Measurements from ENCODE around the gene ABCD3.

- TF ChIP-seq ZNF282 (IDR thresholded peaks at IDR 0.05; ENCODE audit: partially characterized antibody) (no peak), GTF2F1 (IDR thresholded peaks at IDR 0.05; ENCODE audit: low read length) (no peak), CTCF (CRISPR knock-in tag; IDR thresholded peaks at IDR 0.05) (no peak), HMGXB4 (CRISPR knock-in tag; IDR thresholded peaks at IDR 0.05; ENCODE audit: borderline replicate concordance in 1 of 2, low read depth in 1 of 2) (no peak), REST (IDR thresholded peaks at IDR 0.05; ENCODE audit: borderline replicate concordance in 1 of 2, low read depth in 1 of 2, low read length in 2 of 2) (peak in 1 of 2 experiments; percentile 55; a peak in 1 of 4 replicates), SMARCE1 (IDR thresholded peaks at IDR 0.05; ENCODE audit: borderline replicate concordance) (0 out of 2 replicates have a peak, but pooled peaks have one; percentile 23), FOSL2 (CRISPR knock-in tag; IDR thresholded peaks at IDR 0.05) (no peak), EP300 (IDR thresholded peaks at IDR 0.05; ENCODE audit: low read depth in 2 of 2, low read length in 2 of 2) (peak in 1 of 2 experiments; percentile 97; a peak in 3 of 4 replicates), EP300 (CRISPR knock-in tag; IDR thresholded peaks at IDR 0.05; ENCODE audit: borderline replicate concordance) (peak; percentile 80; the same call in 1 of the 2 replicates), KLF16 (CRISPR knock-in tag; IDR thresholded peaks at IDR 0.05) (peak in 1 of 2 experiments; percentile 73; a peak in 1 of 4 replicates), ZNF10 (CRISPR knock-in tag; IDR thresholded peaks at IDR 0.05; ENCODE audit: borderline replicate concordance, low read depth) (no peak)
- TF ChIP-seq, protein P1, sequence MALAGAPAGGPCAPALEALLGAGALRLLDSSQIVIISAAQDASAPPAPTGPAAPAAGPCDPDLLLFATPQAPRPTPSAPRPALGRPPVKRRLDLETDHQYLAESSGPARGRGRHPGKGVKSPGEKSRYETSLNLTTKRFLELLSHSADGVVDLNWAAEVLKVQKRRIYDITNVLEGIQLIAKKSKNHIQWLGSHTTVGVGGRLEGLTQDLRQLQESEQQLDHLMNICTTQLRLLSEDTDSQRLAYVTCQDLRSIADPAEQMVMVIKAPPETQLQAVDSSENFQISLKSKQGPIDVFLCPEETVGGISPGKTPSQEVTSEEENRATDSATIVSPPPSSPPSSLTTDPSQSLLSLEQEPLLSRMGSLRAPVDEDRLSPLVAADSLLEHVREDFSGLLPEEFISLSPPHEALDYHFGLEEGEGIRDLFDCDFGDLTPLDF (CRISPR knock-in tag; IDR thresholded peaks at IDR 0.05) = no peak
- TF ChIP-seq, protein P2, sequence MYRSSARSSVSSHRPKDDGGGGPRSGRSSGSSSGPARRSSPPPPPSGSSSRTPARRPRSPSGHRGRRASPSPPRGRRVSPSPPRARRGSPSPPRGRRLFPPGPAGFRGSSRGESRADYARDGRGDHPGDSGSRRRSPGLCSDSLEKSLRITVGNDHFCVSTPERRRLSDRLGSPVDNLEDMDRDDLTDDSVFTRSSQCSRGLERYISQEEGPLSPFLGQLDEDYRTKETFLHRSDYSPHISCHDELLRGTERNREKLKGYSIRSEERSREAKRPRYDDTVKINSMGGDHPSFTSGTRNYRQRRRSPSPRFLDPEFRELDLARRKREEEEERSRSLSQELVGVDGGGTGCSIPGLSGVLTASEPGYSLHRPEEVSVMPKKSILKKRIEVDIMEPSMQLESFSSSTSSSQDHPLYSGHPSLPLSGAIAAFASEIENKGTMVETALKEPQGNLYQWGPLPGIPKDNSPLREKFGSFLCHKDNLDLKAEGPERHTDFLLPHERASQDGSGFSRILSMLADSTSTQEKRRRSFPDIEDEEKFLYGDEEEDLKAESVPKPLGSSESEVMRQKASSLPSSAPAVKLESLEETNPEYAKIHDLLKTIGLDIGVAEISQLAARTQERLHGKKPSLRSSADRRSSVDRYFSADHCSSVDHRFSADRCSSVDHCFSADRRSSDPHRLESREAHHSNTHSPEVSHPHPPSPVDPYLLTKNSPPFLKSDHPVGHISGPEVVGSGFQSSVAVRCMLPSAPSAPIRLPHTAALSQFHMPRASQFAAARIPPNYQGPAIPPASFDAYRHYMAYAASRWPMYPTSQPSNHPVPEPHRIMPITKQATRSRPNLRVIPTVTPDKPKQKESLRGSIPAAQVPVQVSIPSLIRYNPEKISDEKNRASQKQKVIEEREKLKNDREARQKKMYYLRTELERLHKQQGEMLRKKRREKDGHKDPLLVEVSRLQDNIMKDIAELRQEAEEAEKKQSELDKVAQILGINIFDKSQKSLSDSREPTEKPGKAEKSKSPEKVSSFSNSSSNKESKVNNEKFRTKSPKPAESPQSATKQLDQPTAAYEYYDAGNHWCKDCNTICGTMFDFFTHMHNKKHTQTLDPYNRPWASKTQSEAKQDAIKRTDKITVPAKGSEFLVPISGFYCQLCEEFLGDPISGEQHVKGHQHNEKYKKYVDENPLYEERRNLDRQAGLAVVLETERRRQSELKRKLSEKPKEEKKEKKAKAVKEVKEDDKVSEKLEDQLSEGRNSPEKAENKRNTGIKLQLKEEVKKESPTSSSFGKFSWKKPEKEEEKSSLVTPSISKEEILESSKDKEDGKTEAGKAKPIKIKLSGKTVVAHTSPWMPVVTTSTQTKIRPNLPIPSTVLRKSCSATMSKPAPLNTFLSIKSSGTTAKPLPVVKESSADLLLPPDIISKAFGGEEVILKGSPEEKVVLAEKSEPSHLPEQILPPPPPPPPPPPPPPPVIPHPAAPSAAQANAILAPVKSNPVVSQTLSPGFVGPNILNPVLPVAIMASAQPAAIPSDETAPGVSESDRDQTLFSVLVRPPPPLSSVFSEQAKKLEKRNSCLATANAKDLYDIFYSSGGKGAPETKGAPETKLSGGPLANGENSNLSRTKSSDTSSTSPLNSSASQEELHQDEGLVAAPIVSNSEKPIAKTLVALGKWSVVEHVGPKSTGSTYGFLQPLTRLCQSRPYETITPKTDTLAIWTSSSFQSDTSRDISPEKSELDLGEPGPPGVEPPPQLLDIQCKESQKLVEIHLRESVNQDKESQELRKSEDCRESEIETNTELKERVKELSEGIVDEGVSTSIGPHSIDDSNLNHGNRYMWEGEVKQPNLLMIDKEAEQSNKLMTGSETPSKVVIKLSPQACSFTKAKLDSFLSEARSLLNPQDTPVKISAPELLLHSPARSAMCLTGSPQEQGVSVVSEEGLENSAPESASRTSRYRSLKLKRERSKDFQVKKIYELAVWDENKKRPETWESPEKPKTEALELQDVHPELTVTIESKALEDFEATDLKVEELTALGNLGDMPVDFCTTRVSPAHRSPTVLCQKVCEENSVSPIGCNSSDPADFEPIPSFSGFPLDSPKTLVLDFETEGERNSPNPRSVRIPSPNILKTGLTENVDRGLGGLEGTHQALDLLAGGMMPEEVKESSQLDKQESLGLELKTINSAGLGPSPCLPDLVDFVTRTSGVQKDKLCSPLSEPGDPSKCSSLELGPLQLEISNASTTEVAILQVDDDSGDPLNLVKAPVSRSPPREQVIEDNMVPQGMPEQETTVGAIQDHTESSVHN (CRISPR knock-in tag; IDR thresholded peaks at IDR 0.05) = no peak
- TF ChIP-seq, protein P3, sequence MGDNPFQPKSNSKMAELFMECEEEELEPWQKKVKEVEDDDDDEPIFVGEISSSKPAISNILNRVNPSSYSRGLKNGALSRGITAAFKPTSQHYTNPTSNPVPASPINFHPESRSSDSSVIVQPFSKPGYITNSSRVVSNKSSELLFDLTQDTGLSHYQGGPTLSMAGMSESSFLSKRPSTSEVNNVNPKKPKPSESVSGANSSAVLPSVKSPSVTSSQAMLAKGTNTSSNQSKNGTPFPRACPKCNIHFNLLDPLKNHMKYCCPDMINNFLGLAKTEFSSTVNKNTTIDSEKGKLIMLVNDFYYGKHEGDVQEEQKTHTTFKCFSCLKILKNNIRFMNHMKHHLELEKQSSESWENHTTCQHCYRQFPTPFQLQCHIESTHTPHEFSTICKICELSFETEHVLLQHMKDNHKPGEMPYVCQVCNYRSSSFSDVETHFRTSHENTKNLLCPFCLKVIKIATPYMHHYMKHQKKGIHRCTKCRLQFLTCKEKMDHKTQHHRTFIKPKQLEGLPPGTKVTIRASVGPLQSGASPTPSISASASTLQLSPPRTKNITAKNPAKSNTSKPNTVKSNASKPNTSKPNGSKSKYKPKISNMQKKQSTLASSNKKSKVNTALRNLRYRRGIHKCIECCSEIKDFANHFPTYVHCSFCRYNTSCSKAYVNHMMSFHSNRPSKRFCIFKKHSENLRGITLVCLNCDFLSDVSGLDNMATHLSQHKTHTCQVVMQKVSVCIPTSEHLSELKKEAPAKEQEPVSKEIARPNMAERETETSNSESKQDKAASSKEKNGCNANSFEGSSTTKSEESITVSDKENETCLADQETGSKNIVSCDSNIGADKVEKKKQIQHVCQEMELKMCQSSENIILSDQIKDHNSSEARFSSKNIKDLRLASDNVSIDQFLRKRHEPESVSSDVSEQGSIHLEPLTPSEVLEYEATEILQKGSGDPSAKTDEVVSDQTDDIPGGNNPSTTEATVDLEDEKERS (CRISPR knock-in tag; IDR thresholded peaks at IDR 0.05) = no peak
Measured at GRCh38 chr1:94425821-94426484, 7.8 kb downstream of the ABCD3 start.

All from HepG2 (cell line).